HepG2 (cell line): Measurements from ENCODE around the gene UBAP2. TPM values are rescaled to one million over a fixed set of nuclear protein-coding genes. Genes with fewer than 3 reads are reported as not detected.

Experiments used
- AGO2 ChIP-seq: fragments of 200-400 bp; formaldehyde crosslinking; optimal IDR thresholded peaks from 2 replicates; pipeline ENCODE3; 2017; ENCODE audit warnings: mild to moderate bottlenecking, low read depth, low read length, moderate library complexity
- BCLAF1 ChIP-seq: fragments of 450-650 bp; IDR thresholded peaks from 2 replicates; pipeline ENCODE4 v1.6.1; 2017; ENCODE audit warnings: mild to moderate bottlenecking
- CBX2 ChIP-seq, 2 experiments: fragments of 200-600 bp in 1 of 2; sonication (generic); formaldehyde crosslinking in 1 of 2; IDR thresholded peaks; 2 replicates each; pipeline versions ENCODE4 v1.7.0 to v1.8.1; 2018 to 2022; ENCODE audit warnings: low read depth in 2 of 2, low read length in 1 of 2, mild to moderate bottlenecking in 1 of 2, missing genetic modification reagents in 1 of 2
- CC2D1A ChIP-seq: sonication (generic); formaldehyde crosslinking; IDR thresholded peaks from 2 replicates; pipeline ENCODE4 v1.8.1; 2023; ENCODE audit warnings: mild to moderate bottlenecking, missing genetic modification reagents
- FOSL2 ChIP-seq: sonication (generic); formaldehyde crosslinking; IDR thresholded peaks from 2 replicates; pipeline ENCODE4 v1.4.0; 2020; ENCODE audit warnings: missing genetic modification reagents
- HNF4A ChIP-seq: sonication (generic); formaldehyde crosslinking; IDR thresholded peaks from 2 replicates; pipeline ENCODE4 v1.4.0; 2020; ENCODE audit warnings: missing genetic modification reagents
- NONO ChIP-seq, 2 experiments: fragments of 450-650 bp in 1 of 2; sonication (generic) in 1 of 2; formaldehyde crosslinking in 1 of 2; IDR thresholded peaks in 1 of 2; conservative IDR thresholded peaks in 1 of 2; 2 replicates each; pipeline versions ENCODE4 v1.6.1 to v1.8.0; 2017 to 2022; ENCODE audit warnings: mild to moderate bottlenecking in 1 of 2, missing genetic modification reagents in 1 of 2, moderate library complexity in 1 of 2
- RARG ChIP-seq: sonication (generic); formaldehyde crosslinking; IDR thresholded peaks from 2 replicates; pipeline ENCODE4 v1.4.0; 2020; ENCODE audit warnings: low read depth, mild to moderate bottlenecking, missing genetic modification reagents
- SCMH1 ChIP-seq: sonication (generic); formaldehyde crosslinking; IDR thresholded peaks from 2 replicates; pipeline ENCODE4 v1.9.0; 2021; ENCODE audit warnings: missing genetic modification reagents, mild to moderate bottlenecking, borderline replicate concordance
- TRAFD1 ChIP-seq: sonication (generic); formaldehyde crosslinking; IDR thresholded peaks from 2 replicates; pipeline ENCODE4 v1.5.1; 2020; ENCODE audit warnings: missing genetic modification reagents, mild to moderate bottlenecking, borderline replicate concordance
- ZBTB14 ChIP-seq: sonication (generic); formaldehyde crosslinking; IDR thresholded peaks from 2 replicates; pipeline ENCODE4 v1.4.0; 2020; ENCODE audit warnings: missing genetic modification reagents
- ZBTB46 ChIP-seq: sonication (generic); formaldehyde crosslinking; IDR thresholded peaks from 2 replicates; pipeline ENCODE4 v1.4.0; 2020; ENCODE audit warnings: mild to moderate bottlenecking, missing genetic modification reagents, borderline replicate concordance
- ZFX ChIP-seq: sonication (generic); formaldehyde crosslinking; IDR thresholded peaks from 2 replicates; pipeline ENCODE4 v1.4.0; 2020; ENCODE audit warnings: mild to moderate bottlenecking, low read depth, missing genetic modification reagents, moderate library complexity
- ZNF12 ChIP-seq: sonication (generic); formaldehyde crosslinking; IDR thresholded peaks from 2 replicates; pipeline ENCODE4 v1.5.0; 2020; ENCODE audit warnings: missing genetic modification reagents
- ZNF251 ChIP-seq: sonication (generic); formaldehyde crosslinking; IDR thresholded peaks from 2 replicates; pipeline ENCODE4 v1.9.0; 2021; ENCODE audit warnings: mild to moderate bottlenecking, missing genetic modification reagents
- ZNF510 ChIP-seq: sonication (generic); formaldehyde crosslinking; IDR thresholded peaks from 2 replicates; pipeline ENCODE4 v1.4.0; 2020; ENCODE audit warnings: low read depth, mild to moderate bottlenecking, missing genetic modification reagents
- ZNF556 ChIP-seq: sonication (generic); formaldehyde crosslinking; IDR thresholded peaks from 2 replicates; pipeline ENCODE4 v1.4.0; 2020; ENCODE audit warnings: mild to moderate bottlenecking, missing genetic modification reagents, borderline replicate concordance
- ZNF782 ChIP-seq: sonication (generic); formaldehyde crosslinking; IDR thresholded peaks from 2 replicates; pipeline ENCODE4 v1.4.0; 2020; ENCODE audit warnings: missing genetic modification reagents, mild to moderate bottlenecking, borderline replicate concordance
- ZSCAN9 ChIP-seq: IDR thresholded peaks from 2 replicates; pipeline ENCODE4 v1.6.1; 2016; ENCODE audit warnings: borderline replicate concordance
- polyA plus RNA-seq, 8 experiments: library from polyadenylated mRNA; depleted of rRNA in 3 of 8; stranded (reverse) in 7 of 8; unstranded in 1 of 8; fragments of >200 nt; fragmentation: Illumina TruSeq in 4 of 8; extraction: Trizol in 4 of 8; gene quantifications; 2 replicates each; pipeline versions ENCODE4 v1.2.1 to v1.2.3, GENCODE V29; 2011 to 2016; ENCODE audit warnings: low read depth in 4 of 8, missing spikeins in 1 of 8, mixed read lengths in 1 of 8; ENCODE audit not compliant: insufficient read depth in 1 of 8
- total RNA-seq, 5 experiments: library from RNA; depleted of rRNA; stranded (reverse); fragments of >200 nt; fragmentation: Illumina TruSeq; extraction: Trizol; gene quantifications; 2 replicates each; pipeline ENCODE4 v1.2.3, GENCODE V29; 2016; ENCODE audit warnings: low read depth in 1 of 5

The UBAP2 gene
- total and polyA plus RNA-seq, 2 of the 13 experiments (the other 11 are each of a cell fraction or from before 2014, with no cell fraction given), result 19.0 to 22.0 TPM

- no peak for TF ChIP-seq AGO2
- no peak for TF ChIP-seq ZNF510
- TF ChIP-seq RARG (CRISPR knock-in tag), result no peak
- TF ChIP-seq TRAFD1, result no peak
- TF ChIP-seq BCLAF1, result no peak
- no peak for TF ChIP-seq ZNF12
- no peak for TF ChIP-seq ZNF251 (CRISPR knock-in tag)
- TF ChIP-seq ZBTB46 (CRISPR knock-in tag), result no peak
- TF ChIP-seq ZNF556, result no peak
- no peak for TF ChIP-seq NONO (IDR thresholded peaks at IDR 0.05)
- no peak for TF ChIP-seq NONO (CRISPR knock-in tag; conservative IDR thresholded peaks at IDR 0.05)
- TF ChIP-seq ZSCAN9 (CRISPR knock-in tag), result no peak
- TF ChIP-seq SCMH1 (CRISPR knock-in tag), result no peak
- peak; percentile 57 for TF ChIP-seq FOSL2 (CRISPR knock-in tag)
- TF ChIP-seq ZBTB14 (CRISPR knock-in tag), result no peak
- TF ChIP-seq HNF4A (CRISPR knock-in tag), result no peak
- no peak for TF ChIP-seq CC2D1A (CRISPR knock-in tag)
- TF ChIP-seq ZFX, result no peak
- no peak for TF ChIP-seq ZNF782 (CRISPR knock-in tag)
- TF ChIP-seq CBX2 (IDR thresholded peaks at IDR 0.05; ENCODE audit: low read depth, low read length), result no peak
- no peak for TF ChIP-seq CBX2 (CRISPR knock-in tag; IDR thresholded peaks at IDR 0.05; ENCODE audit: low read depth)
Measured at GRCh38 chr9:33932078-33932807, 116.4 kb downstream of the UBAP2 start (continued).
